NCI-H226 (cell line): ENCODE data around the gene RAB31.

ENCODE experiments used
- DNase-seq: peaks from one replicate; pipeline ENCODE4 v3.0.0-alpha.2; 2015

RAB31 gene

DNA sequence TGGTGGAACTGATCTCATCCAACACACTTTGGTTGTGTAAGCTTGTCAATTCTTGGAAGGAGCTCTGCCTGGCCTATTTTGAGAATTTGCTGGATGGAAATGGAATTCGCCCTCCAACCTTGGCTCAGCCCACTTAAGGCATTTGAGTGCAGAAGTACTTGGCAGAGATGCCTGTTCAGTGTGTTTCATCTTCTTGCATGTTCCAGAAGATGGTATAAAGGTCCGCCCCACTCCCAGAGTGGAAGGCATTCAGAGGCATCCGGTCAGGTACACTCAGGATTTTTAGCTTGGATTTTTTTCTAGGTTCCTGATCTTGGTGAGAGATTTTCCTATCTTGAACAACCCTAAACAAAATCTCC, 116.4 kb downstream of the RAB31 start:
- peak; percentile 80 for DNase-seq

DNA sequence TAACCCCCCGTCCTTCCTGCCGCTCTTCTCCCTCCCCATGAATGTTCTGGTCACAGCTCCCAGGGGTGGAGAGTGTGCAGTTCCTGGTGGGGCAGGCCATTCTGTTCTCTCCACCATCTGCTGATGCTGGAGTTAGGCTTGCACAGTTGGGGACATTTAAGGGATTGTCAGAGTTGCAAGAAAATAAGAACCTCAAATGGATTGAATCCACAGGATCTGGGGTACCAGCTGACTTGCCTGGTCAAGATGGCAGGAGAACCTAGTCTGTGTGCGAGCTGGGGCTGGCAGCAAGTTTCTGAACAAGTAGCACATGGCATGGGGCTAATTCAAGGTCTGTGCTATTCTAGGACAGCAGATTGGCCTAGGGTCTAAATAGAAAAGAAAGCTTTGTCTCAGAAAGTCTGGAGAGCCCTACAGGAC, 116.9 kb downstream of the RAB31 start:
- DNase-seq, result no peak

DNA sequence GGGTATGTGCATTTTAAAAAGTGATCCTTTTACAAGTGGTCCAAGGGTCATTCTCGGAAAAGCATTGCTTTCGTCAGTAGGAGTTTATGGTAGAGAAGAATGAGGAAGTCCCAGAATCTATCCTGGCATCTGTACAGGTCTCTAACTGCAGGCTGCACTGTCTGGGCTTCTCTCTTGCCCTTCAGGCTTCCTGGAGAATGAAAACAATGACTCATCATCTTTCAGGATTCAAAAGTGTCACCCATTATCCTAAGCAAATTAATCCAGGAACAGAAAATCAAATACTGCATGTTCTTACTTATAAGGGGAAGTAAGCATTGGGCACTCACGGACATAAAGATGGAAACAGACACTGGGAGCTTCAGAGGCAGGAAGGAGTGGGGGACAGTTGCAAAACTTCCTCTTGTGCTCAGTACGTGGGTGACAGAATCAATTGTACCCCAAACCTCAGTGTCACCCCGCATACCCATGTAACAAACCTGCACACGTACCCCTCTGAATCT, 117.5 kb downstream of the RAB31 start:
- peak; percentile 81 for DNase-seq

DNA sequence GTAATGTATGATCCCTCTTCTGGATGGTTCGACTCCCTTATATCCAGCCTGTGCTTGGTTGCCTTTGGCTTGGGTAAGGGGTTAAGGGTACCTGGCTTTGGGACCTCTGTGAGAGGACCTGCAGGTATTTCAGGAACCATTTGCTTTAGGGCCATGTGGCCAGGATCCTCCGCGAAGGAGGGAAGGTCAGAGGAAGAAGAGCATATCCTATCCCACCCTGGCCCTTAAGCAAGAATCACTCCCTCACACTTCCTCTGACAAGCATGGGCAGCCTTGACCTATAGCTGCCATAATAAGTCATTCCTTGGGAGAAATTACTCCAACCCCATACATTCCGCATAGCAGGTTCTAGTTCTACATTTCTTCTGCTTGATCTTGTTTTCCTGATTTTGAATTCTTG, 118.6 kb downstream of the RAB31 start:
- DNase-seq, result peak; percentile 19

DNA sequence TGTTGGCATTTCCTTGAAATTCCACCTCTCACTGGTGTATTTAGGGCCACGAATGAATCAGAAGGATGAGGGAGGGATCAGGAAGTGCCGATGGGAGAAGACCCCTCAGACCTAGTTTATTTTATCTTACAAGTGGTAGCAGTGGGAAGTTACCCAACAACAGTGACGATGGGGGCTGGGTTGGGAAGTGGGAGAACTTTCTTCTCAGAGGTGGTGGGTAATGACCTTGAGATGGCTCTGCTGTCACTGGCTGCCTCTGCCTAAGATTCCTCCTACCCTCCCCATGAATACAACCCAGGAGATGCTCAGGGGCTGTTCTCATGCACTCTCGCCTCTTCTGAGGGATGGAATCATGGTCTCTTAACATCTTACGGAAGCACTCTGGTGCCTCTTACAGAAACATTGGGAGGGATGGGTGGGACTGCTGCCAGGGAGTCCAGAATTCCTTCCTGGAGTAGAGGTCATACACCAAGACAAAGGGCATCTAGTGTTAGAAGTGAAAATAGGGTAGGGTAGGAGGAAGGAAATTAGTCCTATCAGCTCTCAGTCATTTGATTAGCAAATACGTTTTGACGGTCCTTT, 119.2 kb downstream of the RAB31 start:
- DNase-seq, result no peak

DNA sequence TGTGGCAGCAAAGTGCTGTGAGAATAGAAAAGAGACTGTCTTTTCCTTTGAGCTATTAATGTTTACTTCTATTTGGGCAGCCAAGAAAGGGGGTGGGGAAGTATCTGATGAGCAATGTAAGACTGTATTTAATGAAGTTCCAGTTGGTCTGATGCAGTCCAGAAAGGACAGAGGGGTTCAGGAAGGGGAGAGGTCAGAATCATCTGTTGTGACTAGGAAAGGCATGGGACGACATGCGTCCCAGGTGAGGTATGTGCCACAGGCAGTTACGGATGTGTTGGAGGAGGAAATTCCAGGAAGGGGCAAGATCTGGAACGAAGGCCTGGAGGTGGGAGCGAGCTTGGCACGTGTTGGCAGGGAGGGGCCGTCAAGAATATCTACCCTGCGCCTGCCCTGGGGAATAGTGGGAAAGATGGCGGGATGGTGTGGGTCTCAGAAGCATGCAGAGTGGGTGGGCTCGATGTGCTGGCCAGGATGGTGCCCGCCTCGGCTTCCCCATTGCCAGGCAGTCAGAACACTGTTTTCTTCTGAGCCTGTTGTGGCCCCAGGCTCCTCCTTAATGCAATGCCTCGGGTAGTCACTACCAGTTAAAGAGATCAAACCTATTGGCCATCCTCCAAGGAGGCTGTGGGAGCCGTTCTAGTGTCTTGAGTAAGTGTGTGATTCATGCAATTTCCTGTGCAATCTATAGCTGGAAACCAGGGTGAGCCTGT, 119.8 kb downstream of the RAB31 start:
- DNase-seq, result peak; percentile 99

DNA sequence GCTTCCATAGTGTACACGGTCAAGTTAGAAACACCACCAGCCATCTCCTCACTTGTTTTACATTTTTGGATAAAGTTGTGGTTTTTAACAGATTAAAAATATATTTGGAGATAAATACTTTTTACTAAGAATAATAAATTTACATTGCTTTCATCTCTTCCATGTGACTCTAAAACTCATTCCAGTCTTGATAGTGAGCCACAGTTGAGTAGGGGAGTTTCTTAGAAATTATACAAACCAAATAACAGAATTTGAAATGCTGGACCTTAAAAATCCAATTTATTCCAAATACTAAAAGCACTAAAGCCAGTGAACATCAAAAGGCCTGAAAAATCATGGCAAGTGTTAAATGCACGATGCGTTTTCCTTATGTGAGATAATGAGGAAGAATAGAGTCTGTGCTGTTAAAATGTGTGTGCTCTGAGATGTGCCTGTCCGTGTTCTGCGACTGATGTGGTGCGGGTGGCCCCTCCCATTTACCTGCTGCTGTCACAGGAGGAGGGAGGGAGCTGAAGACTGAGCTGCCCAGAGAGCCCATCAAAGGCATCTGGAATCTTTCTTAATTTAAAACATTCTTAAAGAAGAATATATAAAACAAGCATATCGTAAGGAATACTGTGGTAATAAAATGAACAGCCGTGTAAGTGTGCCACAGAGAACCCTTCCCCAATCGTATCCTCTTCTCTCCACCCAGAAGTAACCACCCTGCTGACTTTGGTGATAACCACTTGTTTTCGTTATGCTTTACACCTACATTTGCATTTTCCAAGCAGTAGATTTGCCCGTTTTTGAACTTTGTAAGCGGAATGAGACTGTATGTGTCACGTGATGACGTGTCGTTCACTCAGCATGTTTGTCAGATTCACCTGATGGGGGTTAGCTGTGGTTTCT, 120.7 kb downstream of the RAB31 start:
- no peak for DNase-seq

DNA sequence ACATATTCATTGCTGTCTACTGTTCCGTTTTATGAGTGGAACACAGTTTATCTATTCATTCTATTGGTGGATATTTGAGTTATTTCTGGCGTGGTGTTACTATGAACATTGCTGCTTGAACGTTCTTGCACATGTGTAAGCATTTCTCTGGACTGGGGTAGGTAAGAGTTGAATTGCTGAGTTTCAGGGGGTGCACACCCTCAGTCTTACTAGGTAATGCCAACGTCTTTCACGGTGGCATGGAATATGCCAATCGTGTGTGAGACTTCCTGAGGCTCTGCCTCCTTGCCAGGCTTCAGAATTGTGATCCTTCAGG, 121.3 kb downstream of the RAB31 start:
- DNase-seq, result no peak

DNA sequence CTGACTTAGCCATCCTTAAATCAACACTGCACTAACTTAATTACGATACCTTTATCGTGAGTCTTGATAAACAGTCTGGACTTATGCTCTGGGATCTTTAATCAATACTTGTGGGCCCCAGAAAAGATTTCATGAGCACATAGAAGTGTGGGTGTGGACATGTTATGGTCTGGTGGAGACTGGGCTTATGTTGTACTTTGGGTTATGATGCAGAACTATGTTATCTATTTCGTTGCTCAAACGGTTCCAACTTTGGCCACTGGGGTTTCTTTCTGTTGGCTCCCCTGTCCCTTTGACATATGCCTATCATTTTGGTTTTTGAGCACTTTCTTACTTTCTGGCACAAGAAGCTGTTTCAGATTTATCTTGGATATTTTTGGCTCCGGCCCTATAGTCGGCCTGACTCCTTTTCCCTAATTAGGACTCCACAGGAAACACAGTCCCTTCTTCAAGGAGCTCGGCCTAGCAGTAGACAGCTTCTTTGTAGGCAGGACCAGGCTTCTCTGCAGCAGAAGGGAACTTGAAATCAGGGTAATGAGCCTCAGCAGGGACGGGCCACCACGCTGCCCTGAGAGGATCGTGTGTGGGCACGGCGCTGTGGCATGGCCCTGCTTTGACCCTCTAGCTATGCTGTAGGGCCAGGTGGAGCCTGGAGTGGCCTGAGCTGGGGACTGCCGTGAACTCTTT, 123.1 kb downstream of the RAB31 start:
- no peak for DNase-seq

DNA sequence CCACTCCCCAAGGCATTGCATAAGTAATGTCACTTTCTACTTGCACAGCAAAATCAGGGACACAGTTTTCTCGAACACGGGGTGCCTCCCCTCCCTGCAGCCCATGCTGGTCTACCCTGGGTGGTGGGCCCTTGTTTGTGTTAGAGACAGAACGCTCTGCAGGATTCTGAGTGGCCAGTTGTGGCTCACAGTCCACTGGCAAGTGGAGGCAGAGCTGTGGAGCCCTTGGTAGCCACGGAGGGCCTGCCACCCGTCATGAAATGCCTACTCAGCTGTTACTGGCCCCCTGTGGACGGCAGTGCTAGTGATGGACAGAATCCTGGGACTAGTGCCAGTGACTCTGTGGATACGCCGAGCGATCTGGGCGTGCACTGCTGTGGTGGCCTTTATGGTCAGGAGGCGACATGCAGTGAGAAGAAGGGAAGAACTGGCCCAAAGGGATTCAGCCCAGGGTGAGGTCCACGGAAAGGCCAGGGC, 123.7 kb downstream of the RAB31 start:
- DNase-seq, result no peak

DNA sequence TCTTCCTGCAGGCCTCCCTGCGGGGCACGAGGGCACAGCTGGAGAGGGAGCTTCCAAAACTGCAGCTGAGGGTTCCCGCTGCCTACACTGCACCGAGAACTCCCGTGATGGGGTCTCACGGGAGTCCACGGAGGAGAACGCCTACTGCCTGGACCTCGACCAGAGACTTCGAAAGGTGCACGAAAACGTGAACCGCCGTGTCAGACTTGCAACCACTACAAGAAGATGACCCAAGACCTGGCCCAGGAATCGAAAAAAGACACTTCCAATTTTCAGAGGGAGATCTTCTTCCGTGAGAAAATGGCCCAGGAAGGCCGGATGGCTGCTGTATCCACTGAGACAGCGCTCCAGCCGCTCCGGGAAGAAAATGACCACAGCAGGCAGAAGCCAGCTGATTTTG, 124.8 kb downstream of the RAB31 start:
- DNase-seq, result no peak

DNA sequence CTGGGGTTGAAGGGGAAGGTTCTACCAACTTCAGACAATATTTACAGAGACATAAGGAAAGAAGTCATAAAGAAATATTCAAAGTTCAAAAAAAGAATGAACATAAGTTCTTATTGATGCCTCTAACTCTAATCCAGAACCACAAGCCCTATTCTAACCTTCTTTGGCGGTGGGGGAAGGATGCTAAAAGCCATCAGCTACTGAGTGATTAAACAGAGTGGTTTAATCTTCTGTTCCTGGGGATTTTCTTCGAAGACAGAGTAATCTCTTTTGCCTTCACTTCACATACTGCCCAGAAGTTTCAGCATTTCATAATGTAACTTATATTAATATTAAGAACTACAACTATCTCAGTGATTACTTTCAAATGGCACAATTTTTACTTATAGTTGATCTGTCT, 126.5 kb downstream of the RAB31 start:
- DNase-seq, result no peak

DNA sequence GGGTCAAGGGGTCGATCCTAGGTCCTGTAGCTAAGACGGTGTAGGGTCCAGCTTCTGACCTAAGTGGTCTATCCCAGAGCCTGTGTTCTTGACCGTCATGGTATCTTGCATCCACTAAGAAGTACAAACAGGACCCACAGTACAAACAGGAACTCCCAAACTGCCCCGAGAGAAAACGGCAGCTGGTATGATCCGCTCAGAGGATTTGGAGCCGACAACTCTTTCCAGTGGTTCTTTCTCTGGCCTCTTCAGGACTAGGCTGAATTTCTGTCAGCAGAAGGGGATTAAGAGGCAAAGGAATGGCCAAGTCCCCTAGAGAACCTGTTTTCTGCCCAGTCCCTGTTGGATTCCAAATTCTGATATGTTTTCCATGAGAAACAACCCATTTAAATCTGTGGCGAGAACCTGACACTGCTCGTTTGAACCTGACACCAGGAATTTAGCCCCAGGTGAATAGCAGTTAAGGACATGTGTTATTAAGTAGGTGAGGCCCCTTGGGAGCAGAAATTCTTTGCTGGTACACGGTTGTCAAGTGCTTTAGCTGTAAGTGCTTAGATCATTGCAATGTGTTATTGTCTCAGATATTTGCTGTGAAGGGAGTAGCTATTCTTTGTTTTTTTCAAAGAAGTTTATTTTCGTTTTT, 127.1 kb downstream of the RAB31 start:
- no peak for DNase-seq

DNA sequence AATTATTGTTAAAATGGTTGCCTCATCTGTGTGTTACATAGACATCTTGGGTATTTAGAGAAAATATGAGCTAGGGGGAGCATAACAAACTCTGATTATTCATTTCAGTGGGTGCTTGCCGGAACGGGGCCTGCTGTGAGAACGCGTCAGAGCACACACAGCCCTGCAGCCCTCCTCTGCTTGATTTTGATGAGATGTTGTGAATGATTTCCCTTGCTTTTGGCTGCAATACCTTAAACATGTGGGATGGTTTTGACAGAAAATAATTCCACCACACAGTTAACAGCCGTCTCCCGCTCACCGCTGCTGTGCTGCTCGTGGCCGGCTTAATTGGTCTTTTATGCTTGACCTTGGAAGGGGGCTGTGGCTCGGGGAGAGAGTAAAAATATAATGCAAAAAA, 127.7 kb downstream of the RAB31 start:
- DNase-seq, result no peak

DNA sequence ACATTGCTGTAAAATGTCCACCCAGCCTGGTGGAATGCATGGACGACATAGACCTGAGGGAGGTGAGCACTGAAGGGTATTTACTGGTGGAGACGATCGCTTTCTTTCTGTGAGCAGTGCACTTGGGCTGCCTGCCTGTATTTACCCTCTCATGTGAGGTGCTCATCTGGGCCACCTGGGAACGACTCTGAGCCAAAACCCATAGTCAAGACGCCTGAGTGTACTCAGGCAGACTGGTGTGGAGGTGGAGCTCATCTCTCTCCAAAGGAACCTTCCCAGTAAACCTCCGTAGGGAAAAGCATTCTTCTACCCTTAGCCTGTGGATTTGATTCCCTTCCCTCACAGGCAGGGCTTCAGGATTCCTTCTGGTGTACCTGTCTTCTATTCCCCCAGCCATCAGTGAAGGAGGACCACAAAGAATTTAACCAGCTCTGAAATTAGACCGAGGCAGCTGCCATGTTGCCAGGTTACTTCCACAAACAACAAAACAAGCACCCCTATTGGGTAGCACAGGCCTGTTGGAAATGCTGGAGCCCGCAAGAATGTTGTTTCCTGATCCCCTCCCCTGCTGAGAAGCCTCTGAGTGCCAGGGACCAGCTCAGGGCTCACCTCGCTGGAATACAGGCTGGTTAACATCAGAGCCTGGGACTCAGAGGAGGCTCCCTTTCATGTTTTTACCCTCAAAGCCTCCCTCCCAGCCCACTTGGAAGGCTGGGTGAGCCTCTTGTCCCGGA, 130.2 kb downstream of the RAB31 start:
- peak; percentile 79 for DNase-seq

DNA sequence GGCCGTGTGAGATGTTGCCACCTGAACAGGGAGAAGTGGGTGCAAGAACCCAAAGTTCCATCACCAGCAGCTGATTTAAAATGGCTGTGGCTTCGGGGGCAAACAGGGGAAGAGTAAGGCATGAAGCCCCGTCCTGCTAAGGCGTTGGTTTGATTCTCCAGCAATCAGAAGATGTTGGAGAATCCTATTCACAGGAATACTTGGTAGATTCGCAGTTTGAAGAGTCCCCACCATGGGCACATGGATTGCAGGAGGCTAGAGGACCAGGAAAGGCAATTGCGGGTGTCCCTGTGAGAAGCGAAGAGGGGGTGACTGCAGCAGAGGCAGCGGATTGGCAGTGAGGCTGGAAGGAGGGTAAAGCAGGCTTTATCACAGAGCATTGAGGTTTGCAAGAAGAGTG, 131.1 kb downstream of the RAB31 start:
- no peak for DNase-seq

DNA sequence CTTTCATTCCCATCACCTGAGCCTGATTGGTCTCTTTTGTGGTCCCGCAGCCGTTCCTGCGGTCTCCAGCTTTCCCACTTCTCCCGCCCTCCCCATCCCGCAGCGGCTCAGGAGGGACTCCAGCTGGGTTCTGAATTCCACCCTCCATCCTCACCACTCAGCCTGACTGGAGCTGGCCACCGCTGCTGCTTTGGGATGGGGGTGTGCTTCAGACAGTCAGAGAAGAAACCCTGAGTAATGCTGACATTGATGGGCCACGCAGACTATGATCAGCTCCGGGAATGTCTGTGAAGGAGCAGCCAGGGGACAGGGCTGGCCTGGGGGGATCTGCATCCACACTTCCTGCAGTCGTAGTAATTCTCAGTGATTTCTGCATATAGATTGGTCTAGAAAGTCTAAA, 131.8 kb downstream of the RAB31 start:
- DNase-seq, result no peak

DNA sequence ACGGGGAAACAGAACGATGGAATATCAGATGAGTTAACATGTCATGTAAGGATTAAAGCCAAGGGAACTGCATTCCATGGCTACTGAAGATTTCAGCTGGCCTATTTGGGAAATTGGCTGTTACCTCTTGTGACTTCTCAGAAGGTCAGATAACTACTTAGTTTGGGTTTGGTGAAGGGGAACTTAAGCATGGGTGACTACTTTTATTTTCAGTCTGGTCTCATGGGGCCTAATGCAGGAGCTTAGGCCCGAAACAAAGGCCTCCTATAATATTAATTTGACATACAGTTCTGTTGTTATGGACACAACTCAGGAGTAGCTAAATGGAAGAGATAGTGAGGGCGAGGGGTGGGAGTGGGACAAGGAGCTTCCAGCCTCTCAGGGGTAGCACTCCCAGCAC, 133.7 kb downstream of the RAB31 start:
- DNase-seq, result no peak

DNA sequence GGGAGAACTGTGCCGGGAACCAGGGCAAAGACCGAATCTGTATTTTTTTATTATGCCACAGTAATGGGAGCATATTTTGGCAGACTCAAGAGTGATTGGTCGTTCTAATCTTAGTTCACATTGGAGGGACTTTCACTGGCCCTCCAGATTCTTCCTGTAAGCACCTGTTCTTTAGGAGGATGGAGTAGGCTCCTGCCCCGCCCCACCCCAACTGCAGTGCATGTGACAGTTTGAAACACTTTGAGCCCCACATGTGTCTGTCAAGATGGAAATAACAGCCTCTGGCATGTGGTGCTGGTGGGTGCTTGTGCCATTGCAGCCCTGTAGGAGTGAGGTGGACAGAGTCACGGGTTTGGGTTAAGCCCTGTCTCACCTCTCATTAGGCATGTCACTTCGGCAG, 134.3 kb downstream of the RAB31 start:
- DNase-seq, result no peak

DNA sequence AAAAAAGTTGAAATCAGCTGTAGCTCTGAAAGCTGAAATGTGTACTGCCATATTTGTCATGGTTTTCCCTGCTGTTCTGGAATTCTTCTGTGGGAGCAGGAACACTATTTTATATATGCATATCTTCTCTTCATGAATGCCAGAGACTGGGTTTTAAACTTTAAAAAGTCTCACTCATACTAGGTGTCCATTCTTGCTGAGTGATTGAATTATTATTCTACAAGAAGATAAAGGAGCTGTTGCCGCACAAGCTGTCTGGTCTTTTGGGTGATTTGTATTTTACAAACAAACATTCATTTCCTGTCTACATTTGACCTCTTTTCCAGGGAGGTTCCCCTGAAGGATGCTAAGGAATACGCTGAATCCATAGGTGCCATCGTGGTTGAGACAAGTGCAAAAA, 137.2 kb downstream of the RAB31 start:
- no peak for DNase-seq

DNA sequence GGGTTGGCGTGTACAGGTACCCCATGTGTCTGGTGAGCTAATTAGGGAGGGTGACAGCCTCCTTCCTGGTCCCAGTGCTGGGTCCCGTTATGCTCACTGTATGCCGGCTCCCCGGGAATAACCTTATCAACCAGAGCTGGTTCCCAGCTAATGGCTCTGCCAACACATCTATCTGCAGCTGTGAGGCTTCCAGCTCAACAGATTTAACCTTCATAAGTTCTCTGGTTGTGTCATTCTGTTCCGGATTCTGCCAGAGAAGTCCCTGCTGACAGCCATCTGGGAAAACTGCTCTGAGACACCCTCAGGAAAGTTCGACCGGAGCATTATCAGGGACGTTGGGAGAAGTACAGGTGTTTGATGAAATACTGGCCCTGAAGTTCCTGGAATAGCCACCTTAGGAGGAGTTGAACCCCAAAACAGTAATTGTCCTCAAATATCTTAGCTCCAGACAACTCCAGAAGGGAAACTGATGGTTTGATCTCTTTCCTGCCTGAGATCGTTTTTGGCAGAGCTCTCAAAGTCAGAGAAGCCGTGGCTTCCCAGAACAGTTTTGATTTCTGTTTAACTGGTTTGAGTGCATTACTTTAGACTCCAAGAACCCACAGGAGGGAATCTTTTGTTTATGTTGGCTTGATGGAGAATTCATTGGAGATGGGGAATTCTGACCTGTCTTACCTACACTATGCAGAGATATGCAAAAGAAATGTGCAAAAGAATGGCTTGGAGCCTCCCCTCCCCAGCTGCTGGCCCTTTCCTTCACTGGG, 138.2 kb downstream of the RAB31 start:
- DNase-seq, result no peak
